ENCODE results near the gene ADCK1.
"Not testable (repeated sequence)": the region's sequence is repeated elsewhere in the genome, so short reads cannot be mapped to it uniquely, and the experiment has no call there.

ADCK1 gene

GRCh38 chr14:77897374-77897773 lies 97.5 kb downstream of the ADCK1 start:
- DNase-seq (ENCODE audit: low read depth in 1 of 2, low spot score in 1 of 2): no peak

- no peak for DNase-seq (ENCODE audit: low read depth in 1 of 2, low spot score in 1 of 2)
These were observed 102.9 kb downstream of the ADCK1 start for GRCh38 chr14:77902811-77903210.

- no peak for DNase-seq (ENCODE audit: low read depth in 1 of 2, low spot score in 1 of 2)
These were observed 103.3 kb downstream of the ADCK1 start for GRCh38 chr14:77903221-77903620.

- no peak for DNase-seq (ENCODE audit: low read depth in 1 of 2, low spot score in 1 of 2)
These were observed 104.2 kb downstream of the ADCK1 start for GRCh38 chr14:77903937-77904617.

GRCh38 chr14:77906446-77906845 lies 106.5 kb downstream of the ADCK1 start:
- DNase-seq (ENCODE audit: low read depth in 1 of 2, low spot score in 1 of 2): no peak

GRCh38 chr14:77908847-77909246 lies 108.9 kb downstream of the ADCK1 start:
- no peak for DNase-seq (ENCODE audit: low read depth in 1 of 2, low spot score in 1 of 2)

GRCh38 chr14:77909911-77910310 lies 110.0 kb downstream of the ADCK1 start:
- DNase-seq (ENCODE audit: low read depth in 1 of 2, low spot score in 1 of 2): no peak

- DNase-seq (ENCODE audit: low read depth in 1 of 2, low spot score in 1 of 2): no peak
These were observed 110.6 kb downstream of the ADCK1 start for GRCh38 chr14:77910506-77910905.

GRCh38 chr14:77911356-77911755 lies 111.4 kb downstream of the ADCK1 start:
- no peak for DNase-seq (ENCODE audit: low read depth in 1 of 2, low spot score in 1 of 2)

GRCh38 chr14:77912754-77913556 lies 113.0 kb downstream of the ADCK1 start:
- DNase-seq (ENCODE audit: low read depth in 1 of 2, low spot score in 1 of 2): no peak

- no peak for DNase-seq (ENCODE audit: low read depth in 1 of 2, low spot score in 1 of 2)
These were observed 114.3 kb downstream of the ADCK1 start for GRCh38 chr14:77914073-77914721.

GRCh38 chr14:77915390-77915789 lies 115.5 kb downstream of the ADCK1 start:
- DNase-seq (ENCODE audit: low read depth in 1 of 2, low spot score in 1 of 2): not testable (repeated sequence)

- no peak for DNase-seq (ENCODE audit: low read depth in 1 of 2, low spot score in 1 of 2)
These were observed 117.7 kb downstream of the ADCK1 start for GRCh38 chr14:77917491-77918201.

- no peak for DNase-seq (ENCODE audit: low read depth in 1 of 2, low spot score in 1 of 2)
These were observed 118.5 kb downstream of the ADCK1 start for GRCh38 chr14:77918448-77918847.

GRCh38 chr14:77920312-77920711 lies 120.4 kb downstream of the ADCK1 start:
- DNase-seq (ENCODE audit: low read depth in 1 of 2, low spot score in 1 of 2): no peak

- no peak for DNase-seq (ENCODE audit: low read depth in 1 of 2, low spot score in 1 of 2)
These were observed 121.9 kb downstream of the ADCK1 start for GRCh38 chr14:77921818-77922217.

GRCh38 chr14:77923131-77923936 lies 123.4 kb downstream of the ADCK1 start:
- no peak for DNase-seq (ENCODE audit: low read depth in 1 of 2, low spot score in 1 of 2)

- DNase-seq (ENCODE audit: low read depth in 1 of 2, low spot score in 1 of 2): no peak
These were observed 124.4 kb downstream of the ADCK1 start for GRCh38 chr14:77924141-77924948.

GRCh38 chr14:77926942-77927341 lies 127.0 kb downstream of the ADCK1 start:
- DNase-seq (ENCODE audit: low read depth in 1 of 2, low spot score in 1 of 2): no peak

GRCh38 chr14:77931441-77931840 lies 131.5 kb downstream of the ADCK1 start:
- DNase-seq (ENCODE audit: low read depth in 1 of 2, low spot score in 1 of 2): no peak
